Bronchial epithelial cell (primary cell): ENCODE data around the gene NTN3. TPM values are rescaled to one million over a fixed set of nuclear protein-coding genes. Genes with fewer than 3 reads are reported as not detected.

Source experiments
- DNase-seq: peaks from one replicate; pipeline ENCODE4 v3.0.0-alpha.2; 2010; ENCODE audit warnings: low read depth
- FAIRE-seq: peaks from 2 replicates; lab custom pipeline; 2011; peaks lifted over from hg19 to GRCh38; lab: Jason Lieb, UNC
- H3K27me3 ChIP-seq: 2 replicates; pipeline ENCODE4 v1.5.1; 2011; ENCODE audit warnings: low read length; ENCODE audit not compliant: control insufficient read depth, insufficient read depth
- H3K36me3 ChIP-seq: 2 replicates; pipeline ENCODE4 v1.5.1; 2011; ENCODE audit warnings: low read length; ENCODE audit not compliant: control insufficient read depth, insufficient read depth
- H3K4me3 ChIP-seq: 2 replicates; pipeline ENCODE4 v1.5.1; 2011; ENCODE audit warnings: mild to moderate bottlenecking, low read depth, low read length, control low read depth
- total RNA-seq: library from RNA; depleted of rRNA; stranded (reverse); fragments of >200 nt; gene quantifications from 2 replicates; pipeline ENCODE4 v1.2.1, GENCODE V29; 2014
- TF ChIP-seq, protein P1 (sequence below): IDR thresholded peaks from 2 replicates; pipeline ENCODE4 v1.5.1; 2011; ENCODE audit warnings: mild to moderate bottlenecking, moderate library complexity, low read length, control low read depth, inconsistent platforms; ENCODE audit not compliant: insufficient read depth, severe bottlenecking

NTN3 gene
- total RNA-seq, 1 donor from 2014 or later, result not detected

GRCh38 chr16:2499890-2500429 lies 28.9 kb downstream of the NTN3 start:
- FAIRE-seq (no peak), DNase-seq (no peak)
- Histone ChIP-seq H3K36me3 (peaks cover 6% of the 10 kb centered on the region), H3K27me3 (no peaks in the 10 kb centered on the region), H3K4me3 (no peak overlapping the region)
- TF ChIP-seq, protein P1, sequence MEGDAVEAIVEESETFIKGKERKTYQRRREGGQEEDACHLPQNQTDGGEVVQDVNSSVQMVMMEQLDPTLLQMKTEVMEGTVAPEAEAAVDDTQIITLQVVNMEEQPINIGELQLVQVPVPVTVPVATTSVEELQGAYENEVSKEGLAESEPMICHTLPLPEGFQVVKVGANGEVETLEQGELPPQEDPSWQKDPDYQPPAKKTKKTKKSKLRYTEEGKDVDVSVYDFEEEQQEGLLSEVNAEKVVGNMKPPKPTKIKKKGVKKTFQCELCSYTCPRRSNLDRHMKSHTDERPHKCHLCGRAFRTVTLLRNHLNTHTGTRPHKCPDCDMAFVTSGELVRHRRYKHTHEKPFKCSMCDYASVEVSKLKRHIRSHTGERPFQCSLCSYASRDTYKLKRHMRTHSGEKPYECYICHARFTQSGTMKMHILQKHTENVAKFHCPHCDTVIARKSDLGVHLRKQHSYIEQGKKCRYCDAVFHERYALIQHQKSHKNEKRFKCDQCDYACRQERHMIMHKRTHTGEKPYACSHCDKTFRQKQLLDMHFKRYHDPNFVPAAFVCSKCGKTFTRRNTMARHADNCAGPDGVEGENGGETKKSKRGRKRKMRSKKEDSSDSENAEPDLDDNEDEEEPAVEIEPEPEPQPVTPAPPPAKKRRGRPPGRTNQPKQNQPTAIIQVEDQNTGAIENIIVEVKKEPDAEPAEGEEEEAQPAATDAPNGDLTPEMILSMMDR, result no peak

DNA sequence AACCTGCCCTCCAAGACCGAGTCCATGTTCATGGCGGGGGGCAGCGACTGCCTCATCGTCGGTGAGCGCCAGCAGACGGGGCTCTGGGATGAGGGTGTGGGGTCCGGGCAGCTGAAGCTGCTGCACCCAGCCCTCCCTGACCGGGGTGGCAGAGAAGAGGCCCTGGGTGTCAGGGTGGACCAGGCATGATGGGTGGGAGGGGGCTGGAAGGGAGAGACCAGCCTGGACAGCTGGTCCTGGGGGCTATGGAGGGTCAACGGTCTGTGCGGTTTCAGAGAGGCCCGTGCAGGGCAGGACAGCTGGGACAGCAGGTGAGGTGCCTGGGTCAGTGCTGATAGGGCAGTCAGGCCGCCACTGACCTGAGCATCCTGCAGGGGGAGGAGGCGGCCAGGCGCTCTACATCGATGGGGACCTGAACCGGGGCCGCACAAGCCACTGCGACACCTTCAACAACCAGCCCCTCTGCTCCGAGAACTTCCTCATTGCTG lies 29.4 kb downstream of the NTN3 start:
- TF ChIP-seq, protein P1, result no peak
- H3K27me3 ChIP-seq, result no peaks in the 10 kb centered on the region
- no peak for FAIRE-seq
- H3K36me3 ChIP-seq, result peaks cover 6% of the 10 kb centered on the region
- H3K4me3 ChIP-seq, result no peak overlapping the region
- DNase-seq, result no peak

GRCh38 chr16:2500918-2501750 lies 30.0 kb downstream of the NTN3 start:
- Histone ChIP-seq H3K4me3 (no peak overlapping the region), H3K27me3 (no peaks in the 10 kb centered on the region), H3K36me3 (peaks cover 6% of the 10 kb centered on the region)
- TF ChIP-seq, protein P1, result peak; percentile 99
- FAIRE-seq, result no peak
- peak; percentile 45 for DNase-seq

DNA sequence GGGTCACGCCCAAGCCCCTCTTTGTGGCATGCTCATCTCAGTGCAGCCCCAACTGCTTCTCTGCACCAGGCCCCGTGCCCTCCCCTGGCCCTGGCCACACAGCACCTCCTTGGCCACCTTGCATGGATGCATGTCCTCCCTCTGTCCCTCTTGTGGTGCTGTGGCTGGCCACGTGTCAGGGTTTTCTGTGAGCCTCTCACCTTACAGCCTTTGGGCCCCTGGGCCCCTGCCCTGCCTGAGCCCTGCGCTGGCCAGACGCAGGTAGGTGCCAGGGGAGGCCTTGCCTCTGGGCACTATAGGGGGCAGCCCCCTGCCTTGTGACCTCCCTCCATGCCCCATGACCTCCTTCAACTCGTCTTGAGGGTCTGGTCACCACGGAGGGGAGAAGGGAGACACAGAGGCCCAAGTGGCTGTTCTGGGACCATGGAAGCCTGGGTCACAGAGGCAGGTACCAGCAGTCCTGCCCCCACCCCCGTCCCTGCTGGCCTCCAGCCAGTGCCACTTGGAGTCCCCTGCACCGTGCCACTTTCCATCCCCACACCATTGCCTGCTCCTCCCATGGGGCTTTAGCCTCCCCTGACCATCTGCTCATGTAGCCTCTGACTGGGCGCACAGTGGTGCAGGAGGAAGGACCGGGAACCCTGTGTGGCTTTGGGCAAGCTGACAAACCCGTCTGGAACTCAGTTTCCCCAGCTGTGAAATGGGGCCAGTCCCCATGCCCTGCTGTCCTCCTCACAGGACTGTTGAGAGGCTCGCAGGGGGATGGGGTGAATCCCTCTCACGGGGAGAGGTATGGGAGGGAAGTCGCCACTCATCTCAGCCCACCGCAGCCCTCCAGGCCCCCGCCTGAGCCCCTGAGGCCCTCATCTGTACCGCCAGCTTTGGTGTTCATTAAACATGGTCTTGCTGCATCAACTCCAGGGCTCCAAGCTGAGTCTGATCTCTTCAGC lies 31.1 kb downstream of the NTN3 start:
- Histone ChIP-seq H3K36me3 (peaks cover 2% of the 10 kb centered on the region), H3K4me3 (no peak overlapping the region), H3K27me3 (no peaks in the 10 kb centered on the region)
- TF ChIP-seq, protein P1, result no peak
- no peak for DNase-seq
- FAIRE-seq, result no peak

- TF ChIP-seq, protein P1, result no peak
- FAIRE-seq, result peak; percentile 55
- no peak for DNase-seq
- Histone ChIP-seq H3K4me3 (no peak overlapping the region), H3K36me3 (no peaks in the 10 kb centered on the region), H3K27me3 (no peaks in the 10 kb centered on the region)
These were observed 34.6 kb downstream of the NTN3 start for GRCh38 chr16:2505695-2506094.
